Measurements from ENCODE around the gene ZNF169. TPM values are rescaled to one million over a fixed set of nuclear protein-coding genes. Genes with fewer than 3 reads are reported as not detected.
"Not testable (repeated sequence)": the region's sequence is repeated elsewhere in the genome, so short reads cannot be mapped to it uniquely, and the experiment has no call there.

ZNF169 gene
- total RNA-seq, 1 donor from 2014 or later: 18.3 TPM

DNA sequence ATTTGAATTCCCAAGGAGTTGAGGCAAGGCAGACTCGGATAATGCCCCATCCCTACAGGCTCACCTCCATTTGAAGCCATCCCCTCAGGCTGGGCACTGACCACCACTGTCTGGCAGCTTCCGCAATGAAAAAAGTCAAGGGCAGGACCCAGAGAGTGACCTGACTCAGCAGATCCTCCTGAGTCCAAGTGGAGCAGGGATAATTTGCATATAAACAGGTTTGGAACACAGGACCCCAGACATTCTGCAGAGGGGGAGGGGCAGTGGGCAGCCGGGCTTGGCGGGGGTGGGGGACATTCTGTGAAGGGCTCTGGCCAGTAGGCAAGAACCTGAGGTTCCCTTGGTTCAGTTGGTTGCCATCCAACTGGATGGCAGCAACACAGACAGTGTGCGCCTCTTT lies 69.4 kb downstream of the ZNF169 start, which contains the start of gene NUTM2F:
Gene NUTM2F (minus strand): TSS at position 101 of the 400 bp plus-strand sequence. CDS start 21 bp downstream, at position 80.
- CTCF ChIA-PET; DNase-seq; H3K27me3 Mint-ChIP-seq; POLR2A ChIA-PET; H3K4me3 Mint-ChIP-seq; H3K9me3 Mint-ChIP-seq; H3K27ac Mint-ChIP-seq; intact Hi-C loops (cut with micrococcal nuclease); H3K36me3 Mint-ChIP-seq (ENCODE audit: low read depth); H3K4me1 Mint-ChIP-seq; ATAC-seq (ENCODE audit: low read depth): not testable (repeated sequence)

DNA sequence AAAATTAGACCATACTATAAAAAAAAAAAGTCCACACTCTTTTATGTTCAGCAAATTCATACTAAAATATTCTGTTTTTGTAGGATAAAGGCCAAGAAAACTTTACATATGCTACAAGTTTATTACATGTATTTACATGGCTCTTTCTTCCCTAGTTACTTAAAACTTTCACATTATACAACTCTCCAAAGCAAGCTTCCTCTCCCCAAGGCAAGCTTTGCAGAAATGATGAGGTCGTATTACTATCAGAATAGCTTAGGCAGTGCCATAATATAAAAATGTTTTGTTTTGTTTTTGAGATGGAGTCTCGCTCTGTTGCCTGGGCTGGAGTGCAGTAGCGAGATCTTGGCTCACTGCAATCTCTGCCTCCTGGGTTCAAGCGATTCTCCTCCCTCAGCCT lies 77.3 kb downstream of the ZNF169 start:
- H3K9me3 Mint-ChIP-seq; intact Hi-C loops (cut with micrococcal nuclease); H3K4me1 Mint-ChIP-seq; H3K27ac Mint-ChIP-seq; H3K27me3 Mint-ChIP-seq; H3K36me3 Mint-ChIP-seq (ENCODE audit: low read depth); H3K4me3 Mint-ChIP-seq; ATAC-seq (ENCODE audit: low read depth); POLR2A ChIA-PET; CTCF ChIA-PET; DNase-seq: not testable (repeated sequence)

DNA sequence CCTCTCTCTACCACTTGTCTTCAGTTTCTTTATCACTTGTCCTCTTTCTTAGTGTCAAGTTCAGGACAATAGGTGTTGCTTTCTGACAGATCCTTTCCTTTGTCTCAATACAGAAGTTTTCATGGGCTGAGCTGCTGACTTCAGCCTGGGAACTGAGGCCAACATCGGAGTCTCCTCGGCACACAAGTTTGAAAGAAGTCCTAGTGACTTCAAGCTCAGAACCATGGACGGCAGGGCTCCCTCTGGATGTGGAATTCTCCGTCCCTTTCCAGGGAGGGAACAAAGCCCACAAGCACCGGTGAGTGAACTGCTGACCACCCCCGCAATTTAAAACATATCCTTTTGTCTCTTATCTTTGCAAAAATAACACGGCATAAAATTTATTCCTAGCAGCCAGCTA lies 79.6 kb downstream of the ZNF169 start:
- H3K9me3 Mint-ChIP-seq; H3K36me3 Mint-ChIP-seq (ENCODE audit: low read depth); H3K4me3 Mint-ChIP-seq; ATAC-seq (ENCODE audit: low read depth); H3K4me1 Mint-ChIP-seq; DNase-seq; intact Hi-C loops (cut with micrococcal nuclease); H3K27ac Mint-ChIP-seq; CTCF ChIA-PET; POLR2A ChIA-PET; H3K27me3 Mint-ChIP-seq: not testable (repeated sequence)

DNA sequence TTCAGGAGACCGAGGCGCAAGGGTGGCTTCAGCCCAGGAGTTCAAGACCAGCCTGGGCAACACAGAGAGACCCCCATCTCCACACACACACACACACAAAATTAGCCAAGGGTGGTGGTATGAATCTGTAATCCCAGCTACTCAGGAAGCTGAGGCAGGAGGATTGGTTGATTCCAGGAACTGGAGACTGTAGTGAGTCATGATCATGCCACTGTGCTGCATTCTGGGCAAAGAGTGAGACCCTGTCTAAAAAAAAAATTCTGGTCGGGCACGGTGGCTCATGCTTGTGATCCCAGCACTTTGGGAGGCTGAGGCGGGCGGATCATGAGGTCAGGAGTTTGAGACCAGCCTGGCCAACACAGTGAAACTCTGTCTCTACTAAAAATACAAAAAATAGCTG lies 80.6 kb downstream of the ZNF169 start:
- ATAC-seq (ENCODE audit: low read depth); H3K36me3 Mint-ChIP-seq (ENCODE audit: low read depth); H3K4me3 Mint-ChIP-seq; H3K4me1 Mint-ChIP-seq; intact Hi-C loops (cut with micrococcal nuclease); H3K27ac Mint-ChIP-seq; DNase-seq; H3K9me3 Mint-ChIP-seq; CTCF ChIA-PET; POLR2A ChIA-PET; H3K27me3 Mint-ChIP-seq: not testable (repeated sequence)

DNA sequence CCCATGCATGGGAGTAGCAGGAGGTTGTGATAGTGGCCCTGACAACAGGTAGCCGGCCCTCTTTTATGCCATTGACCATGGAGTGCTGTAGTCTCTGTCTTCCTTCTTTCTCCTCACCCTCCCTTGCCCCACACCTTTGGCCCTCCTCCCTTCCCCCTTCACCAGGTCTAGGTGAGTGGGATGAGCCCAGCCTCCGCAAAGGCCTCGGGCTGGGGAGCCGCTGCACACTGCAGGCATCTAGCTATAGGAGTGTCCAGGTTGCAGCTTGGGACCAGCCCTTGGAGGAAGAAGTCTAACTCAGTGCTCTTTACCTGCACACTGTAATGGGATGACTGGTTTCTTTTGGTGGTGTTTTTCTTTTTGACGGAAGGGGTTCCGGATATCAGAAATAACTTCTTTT lies 81.7 kb downstream of the ZNF169 start:
- H3K27me3 Mint-ChIP-seq; H3K4me1 Mint-ChIP-seq; DNase-seq; ATAC-seq (ENCODE audit: low read depth); CTCF ChIA-PET; H3K9me3 Mint-ChIP-seq; intact Hi-C loops (cut with micrococcal nuclease); H3K27ac Mint-ChIP-seq; H3K36me3 Mint-ChIP-seq (ENCODE audit: low read depth); H3K4me3 Mint-ChIP-seq; POLR2A ChIA-PET: not testable (repeated sequence)

DNA sequence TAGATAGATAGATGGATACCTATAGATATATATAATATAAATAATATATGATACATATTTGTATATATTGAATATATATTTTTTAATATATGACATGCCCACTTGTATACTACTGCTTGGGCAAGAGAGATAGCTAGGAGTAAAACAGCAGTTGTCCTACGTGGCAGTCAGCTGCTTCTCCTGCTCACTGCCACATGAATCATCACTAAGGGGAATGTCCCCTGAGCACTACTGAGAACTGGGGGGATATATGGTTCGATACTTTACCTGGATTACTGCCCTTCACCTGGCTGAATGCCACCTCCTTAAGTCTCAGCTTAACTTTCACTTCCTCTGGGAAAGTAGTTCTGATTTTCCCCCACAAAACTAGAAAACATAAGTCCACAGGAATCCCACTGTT lies 82.6 kb downstream of the ZNF169 start:
- H3K36me3 Mint-ChIP-seq (ENCODE audit: low read depth); DNase-seq; H3K4me1 Mint-ChIP-seq; ATAC-seq (ENCODE audit: low read depth); POLR2A ChIA-PET; H3K27me3 Mint-ChIP-seq; intact Hi-C loops (cut with micrococcal nuclease); H3K9me3 Mint-ChIP-seq; CTCF ChIA-PET; H3K27ac Mint-ChIP-seq; H3K4me3 Mint-ChIP-seq: not testable (repeated sequence)

DNA sequence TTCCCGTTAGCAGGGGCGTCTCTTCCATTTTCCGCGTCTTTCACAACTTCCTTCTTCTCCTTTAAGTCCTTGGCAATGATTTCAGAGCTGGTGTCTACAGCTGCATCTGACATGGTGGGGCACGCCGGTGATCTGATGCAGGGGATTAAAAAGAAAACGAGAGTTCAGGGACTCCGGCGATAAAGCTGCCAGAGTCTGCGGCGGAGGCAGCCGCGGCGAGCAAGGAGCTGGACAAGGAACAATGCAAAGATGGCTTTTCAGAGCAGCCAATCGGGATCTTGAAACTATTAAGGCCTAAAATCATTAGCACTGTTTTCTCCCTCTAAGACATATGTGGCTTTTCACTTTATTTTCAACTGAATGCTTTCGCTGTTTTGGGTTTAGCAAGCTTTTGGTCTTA lies 88.4 kb downstream of the ZNF169 start:
- DNase-seq; H3K27ac Mint-ChIP-seq; CTCF ChIA-PET; H3K4me1 Mint-ChIP-seq; H3K9me3 Mint-ChIP-seq; ATAC-seq (ENCODE audit: low read depth); H3K27me3 Mint-ChIP-seq; H3K4me3 Mint-ChIP-seq; intact Hi-C loops (cut with micrococcal nuclease); POLR2A ChIA-PET; H3K36me3 Mint-ChIP-seq (ENCODE audit: low read depth): not testable (repeated sequence)

DNA sequence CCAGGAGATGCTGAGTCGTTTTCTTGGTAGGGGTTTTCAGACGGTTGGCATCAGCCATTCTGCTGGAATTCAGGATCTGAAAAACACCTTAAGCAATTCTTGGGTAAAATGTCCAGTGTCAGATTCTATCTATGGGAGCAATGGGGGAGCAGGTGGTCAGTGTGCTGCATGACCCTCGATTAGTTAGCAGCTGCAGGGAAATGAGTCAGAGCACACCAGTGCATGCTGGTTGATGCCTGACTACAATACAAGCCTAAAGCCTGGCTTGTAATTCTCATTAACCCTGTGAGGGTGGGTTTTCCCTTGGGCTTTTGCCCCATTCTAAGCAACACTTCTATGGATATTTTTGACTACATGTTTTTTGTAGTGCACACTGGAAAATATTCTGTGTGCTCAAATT lies 89.7 kb downstream of the ZNF169 start:
- CTCF ChIA-PET; H3K27me3 Mint-ChIP-seq; POLR2A ChIA-PET; intact Hi-C loops (cut with micrococcal nuclease); H3K27ac Mint-ChIP-seq; H3K9me3 Mint-ChIP-seq; H3K4me1 Mint-ChIP-seq; DNase-seq; H3K36me3 Mint-ChIP-seq (ENCODE audit: low read depth); H3K4me3 Mint-ChIP-seq; ATAC-seq (ENCODE audit: low read depth): not testable (repeated sequence)

Other genes with a start within 250 kb of the ZNF169 start
- 7.1 and 8.4 TPM in 2 replicates for gene PTPDC1, start 174.8 kb upstream of the ZNF169 start, total RNA-seq
- gene NUTM2F, start 69.3 kb downstream of the ZNF169 start, total RNA-seq: not detected in 2 replicates

All from activated B cell treated with CpG ODN at 0.5 μM for 24 hours (primary cell).